ENCODE data around the gene TP53I13. TPM values are rescaled to one million over a fixed set of nuclear protein-coding genes. Genes with fewer than 3 reads are reported as not detected.

The TP53I13 gene
- total and polyA plus RNA-seq, 2 donors (not counting 1 experiment from before 2014, with no cell fraction given): 11.1 to 51.5 TPM

GRCh38 chr17:29586676-29587469 is 18.4 kb downstream of the TP53I13 start:
- H3K36me3 ChIP-seq (ENCODE audit: control insufficient read depth, insufficient read depth, low read length): peaks cover 8% of the 10 kb centered on the region
- H3K4me1 ChIP-seq (ENCODE audit: control insufficient read depth, extremely low read depth, insufficient read depth, low read length): peaks cover 12% of the 10 kb centered on the region
- no peak overlapping the region for H3K27ac ChIP-seq (ENCODE audit: insufficient read depth, low read length)
- no peaks in the 10 kb centered on the region for H4K20me1 ChIP-seq (ENCODE audit: control insufficient read depth, extremely low read depth, insufficient read depth, low read length)
- TF ChIP-seq EZH2 (IDR thresholded peaks at IDR 0.05; ENCODE audit: low read length, missing control alignments) (no peak), CTCF (conservative IDR thresholded peaks at IDR 0.05 in 1 of 2, IDR thresholded peaks at IDR 0.05 in 1 of 2; ENCODE audit: low read depth in 1 of 2, low read length in 2 of 2) (no peak)
- no peak for DNase-seq (ENCODE audit: low read depth in 2 of 2)
- no peak overlapping the region for H2AFZ ChIP-seq (ENCODE audit: low read length)
- peak overlapping the region; percentile 94 for H3K4me2 ChIP-seq (ENCODE audit: extremely low read depth, insufficient read depth, low read length)
- peak overlapping the region in 1 of 4 experiments; percentile 17 for H3K4me3 ChIP-seq (replicated peaks in 1 of 4; ENCODE audit: control extremely low read depth in 1 of 4, insufficient read depth in 1 of 4, low read depth in 3 of 4, low read length in 4 of 4)
- no peaks in the 10 kb centered on the region for H3K27me3 ChIP-seq (ENCODE audit: control insufficient read depth, insufficient read depth, low read length)
- H3K9me3 ChIP-seq (ENCODE audit: control insufficient read depth, insufficient read depth, low read depth, low read length): no peaks in the 10 kb centered on the region
- H3K79me2 ChIP-seq (ENCODE audit: control insufficient read depth, insufficient read depth, low read length): peaks cover 52% of the 10 kb centered on the region
- no peak overlapping the region for H3K9ac ChIP-seq (ENCODE audit: insufficient read depth, low read length)

DNA sequence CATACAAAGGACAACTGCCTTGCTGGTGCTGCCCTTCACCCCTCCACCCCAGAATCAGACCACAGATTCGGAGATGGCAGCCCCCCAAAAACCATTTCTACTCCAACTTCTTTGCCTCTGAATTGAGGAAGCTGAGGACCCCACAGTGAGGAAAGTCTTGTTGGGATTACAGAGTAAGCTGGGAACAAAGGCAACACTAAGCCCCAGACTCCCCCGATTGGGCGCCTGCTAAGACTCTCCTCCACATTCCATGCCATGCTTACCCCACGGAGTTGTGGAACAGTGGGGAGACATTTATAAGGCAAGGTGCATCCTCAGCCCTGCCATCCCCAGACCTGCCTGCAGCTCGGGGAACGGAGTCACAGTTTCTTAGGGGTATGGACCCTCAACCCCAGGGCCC is 19.1 kb downstream of the TP53I13 start:
- H3K4me1 ChIP-seq (ENCODE audit: control insufficient read depth, extremely low read depth, insufficient read depth, low read length): peaks cover 19% of the 10 kb centered on the region
- no peak overlapping the region for H3K9ac ChIP-seq (ENCODE audit: insufficient read depth, low read length)
- H3K27me3 ChIP-seq (ENCODE audit: control insufficient read depth, insufficient read depth, low read length): no peaks in the 10 kb centered on the region
- peak overlapping the region; percentile 72 to 85 (median 80) for H3K4me3 ChIP-seq (replicated peaks in 1 of 4; ENCODE audit: control extremely low read depth in 1 of 4, insufficient read depth in 1 of 4, low read depth in 3 of 4, low read length in 4 of 4)
- H2AFZ ChIP-seq (ENCODE audit: low read length): no peak overlapping the region
- H3K36me3 ChIP-seq (ENCODE audit: control insufficient read depth, insufficient read depth, low read length): peaks cover 8% of the 10 kb centered on the region
- peaks cover 52% of the 10 kb centered on the region for H3K79me2 ChIP-seq (ENCODE audit: control insufficient read depth, insufficient read depth, low read length)
- H3K4me2 ChIP-seq (ENCODE audit: extremely low read depth, insufficient read depth, low read length): peak overlapping the region; percentile 94
- H3K9me3 ChIP-seq (ENCODE audit: control insufficient read depth, insufficient read depth, low read depth, low read length): no peaks in the 10 kb centered on the region
- H4K20me1 ChIP-seq (ENCODE audit: control insufficient read depth, extremely low read depth, insufficient read depth, low read length): no peaks in the 10 kb centered on the region
- TF ChIP-seq EZH2 (IDR thresholded peaks at IDR 0.05; ENCODE audit: low read length, missing control alignments) (no peak), CTCF (conservative IDR thresholded peaks at IDR 0.05 in 1 of 2, IDR thresholded peaks at IDR 0.05 in 1 of 2; ENCODE audit: low read depth in 1 of 2, low read length in 2 of 2) (no peak)
- DNase-seq (ENCODE audit: low read depth in 2 of 2): no peak
- no peak overlapping the region for H3K27ac ChIP-seq (ENCODE audit: insufficient read depth, low read length)

- TF ChIP-seq EZH2 (IDR thresholded peaks at IDR 0.05; ENCODE audit: low read length, missing control alignments): no peak
- no peak for TF ChIP-seq CTCF (conservative IDR thresholded peaks at IDR 0.05 in 1 of 2, IDR thresholded peaks at IDR 0.05 in 1 of 2; ENCODE audit: low read depth in 1 of 2, low read length in 2 of 2)
- peak overlapping the region; percentile 36 for H3K27ac ChIP-seq (ENCODE audit: insufficient read depth, low read length)
- peaks cover 52% of the 10 kb centered on the region for H3K79me2 ChIP-seq (ENCODE audit: control insufficient read depth, insufficient read depth, low read length)
- peaks cover 20% of the 10 kb centered on the region for H3K4me1 ChIP-seq (ENCODE audit: control insufficient read depth, extremely low read depth, insufficient read depth, low read length)
- no peaks in the 10 kb centered on the region for H3K9me3 ChIP-seq (ENCODE audit: control insufficient read depth, insufficient read depth, low read depth, low read length)
- peak overlapping the region; percentile 94 for H3K4me2 ChIP-seq (ENCODE audit: extremely low read depth, insufficient read depth, low read length)
- no peak overlapping the region for H2AFZ ChIP-seq (ENCODE audit: low read length)
- H3K36me3 ChIP-seq (ENCODE audit: control insufficient read depth, insufficient read depth, low read length): peaks cover 4% of the 10 kb centered on the region
- H3K9ac ChIP-seq (ENCODE audit: insufficient read depth, low read length): peak overlapping the region; percentile 39
- H3K27me3 ChIP-seq (ENCODE audit: control insufficient read depth, insufficient read depth, low read length): no peaks in the 10 kb centered on the region
- H4K20me1 ChIP-seq (ENCODE audit: control insufficient read depth, extremely low read depth, insufficient read depth, low read length): no peaks in the 10 kb centered on the region
- H3K4me3 ChIP-seq (replicated peaks in 1 of 4; ENCODE audit: control extremely low read depth in 1 of 4, insufficient read depth in 1 of 4, low read depth in 3 of 4, low read length in 4 of 4): peak overlapping the region; percentile 72 to 85 (median 80)
- peak in 1 of 2 donors; percentile 12 for DNase-seq (ENCODE audit: low read depth in 2 of 2)
These were observed 19.6 kb downstream of the TP53I13 start for GRCh38 chr17:29588017-29588561.

Measured in fibroblast of lung (primary cell).